Keratinocyte (primary cell): ENCODE data around the gene GUK1.

Source experiments
- CTCF ChIP-seq, 3 experiments: IDR thresholded peaks in 1 of 3; conservative IDR thresholded peaks in 1 of 3; optimal IDR thresholded peaks in 1 of 3; 2 replicates in 2 of 3; 3 replicates in 1 of 3; pipeline versions ENCODE3 to v1.5.1; 2011; ENCODE audit warnings: low read length in 3 of 3, mild to moderate bottlenecking in 3 of 3, moderate library complexity in 2 of 3, control low read depth in 1 of 3, inconsistent platforms in 1 of 3; ENCODE audit not compliant: insufficient read depth in 2 of 3; ENCODE audit errors: extremely low read depth in 1 of 3
- EZH2 ChIP-seq: IDR thresholded peaks from one replicate; pipeline ENCODE4 v1.6.1; 2012; ENCODE audit warnings: inconsistent platforms, mild to moderate bottlenecking, low read length, moderate library complexity

- TF ChIP-seq CTCF (optimal IDR thresholded peaks at IDR 0.05 in 1 of 3, IDR thresholded peaks at IDR 0.05 in 1 of 3, conservative IDR thresholded peaks at IDR 0.05 in 1 of 3; ENCODE audit: extremely low read depth in 1 of 3, insufficient read depth in 2 of 3, low read length in 3 of 3) (no peak), EZH2 (no peak)
Observed at GRCh38 chr1:228194436-228194835, 54.4 kb downstream of the GUK1 start.
